Activated CD4-positive, alpha-beta memory T cell treated with anti-CD3 and anti-CD28 coated beads, Interleukin-2, amount 10 ng/mL, durations not matched to agents 7 days and 5 days (primary cell): Measurements from ENCODE around the gene ZNF124. TPM values are rescaled to one million over a fixed set of nuclear protein-coding genes. Genes with fewer than 3 reads are reported as not detected.
"Not testable (repeated sequence)": the region's sequence is repeated elsewhere in the genome, so short reads cannot be mapped to it uniquely, and the experiment has no call there.

ENCODE experiments used
- CTCF ChIA-PET: fragments of 350-600 bp; sonication (Branson Sonifier 250); formaldehyde crosslinking; loops from one replicate; lab custom pipeline; 2021; ENCODE audit warnings: antibody characterized with exemption, inconsistent platforms; lab: Charles Lee
- POLR2A ChIA-PET: fragments of 350-600 bp; sonication (Branson Sonifier 250); formaldehyde crosslinking; loops from one replicate; lab custom pipeline; 2021; ENCODE audit warnings: antibody characterized with exemption; lab: Charles Lee
- DNase-seq: peaks from one replicate; pipeline ENCODE4 v3.0.0-alpha.2; 2020
- H3K27ac Mint-ChIP-seq: one replicate; pipeline ENCODE4 v1.8.0; 2021; ENCODE audit warnings: mild to moderate bottlenecking, mixed read lengths
- H3K27me3 Mint-ChIP-seq: one replicate; pipeline ENCODE4 v1.8.0; 2021; ENCODE audit warnings: mixed read lengths
- H3K36me3 Mint-ChIP-seq: one replicate; pipeline ENCODE4 v1.8.0; 2021; ENCODE audit warnings: low read depth, mixed read lengths
- H3K4me1 Mint-ChIP-seq: one replicate; pipeline ENCODE4 v1.8.0; 2021; ENCODE audit warnings: mixed read lengths
- H3K4me3 Mint-ChIP-seq: one replicate; pipeline ENCODE4 v1.8.0; 2021; ENCODE audit warnings: mild to moderate bottlenecking, mixed read lengths
- H3K9me3 Mint-ChIP-seq: one replicate; pipeline ENCODE4 v1.8.0; 2021; ENCODE audit warnings: mixed read lengths
- total RNA-seq, 2 experiments: library from RNA; stranded (reverse); gene quantifications; one replicate each; pipeline ENCODE4 v1.2.3, GENCODE V29; 2021

The ZNF124 gene
- total RNA-seq, 2 experiments from 2014 or later, result 12.3 to 14.6 TPM

GRCh38 chr1:247193958-247194357 is 22.1 kb upstream of the ZNF124 start:
- no peak overlapping the region for H3K27ac Mint-ChIP-seq
- POLR2A ChIA-PET, result interaction anchor here (1.7 kb wide), 1 partner anchor 18 kb away, joined by 3 read pairs; no protein-coding TSS in a partner anchor
- CTCF ChIA-PET, result no interaction called here
- DNase-seq, result no peak
- H3K9me3 Mint-ChIP-seq, result peaks cover 65% of the 10 kb centered on the region
- H3K36me3 Mint-ChIP-seq, result peaks cover 95% of the 10 kb centered on the region
- no peaks in the 10 kb centered on the region for H3K4me1 Mint-ChIP-seq
- no peak overlapping the region for H3K4me3 Mint-ChIP-seq
- H3K27me3 Mint-ChIP-seq, result no peaks in the 10 kb centered on the region

GRCh38 chr1:247189981-247190798 is 18.4 kb upstream of the ZNF124 start:
- H3K4me1 Mint-ChIP-seq, result no peaks in the 10 kb centered on the region
- no peaks in the 10 kb centered on the region for H3K27me3 Mint-ChIP-seq
- ChIA-PET POLR2A (no interaction called here), CTCF (no interaction called here)
- peaks cover 79% of the 10 kb centered on the region for H3K36me3 Mint-ChIP-seq
- no peak for DNase-seq
- H3K4me3 Mint-ChIP-seq, result no peak overlapping the region
- H3K9me3 Mint-ChIP-seq, result peaks cover 50% of the 10 kb centered on the region
- H3K27ac Mint-ChIP-seq, result no peak overlapping the region

DNA sequence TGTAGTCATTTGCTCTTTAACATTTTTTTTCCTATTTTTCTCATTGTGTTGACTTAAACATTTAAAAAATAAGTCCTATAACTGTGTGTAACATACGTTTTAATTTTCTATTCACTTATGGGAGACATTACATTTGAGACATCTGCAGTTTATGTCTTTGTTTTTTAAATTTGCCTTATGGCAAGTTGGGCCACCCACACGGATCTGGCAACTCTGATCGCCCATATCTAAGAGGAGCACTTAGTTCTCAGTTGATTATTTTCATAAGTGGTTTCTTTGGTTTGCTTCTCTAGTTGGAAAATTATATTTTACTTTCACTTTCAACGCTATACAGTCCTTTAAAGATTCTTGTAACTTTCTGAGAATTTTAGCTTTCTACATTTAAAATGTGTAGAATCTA is 13.8 kb upstream of the ZNF124 start:
- Mint-ChIP-seq H3K9me3 (peaks cover 47% of the 10 kb centered on the region), H3K36me3 (peaks cover 48% of the 10 kb centered on the region)

DNA sequence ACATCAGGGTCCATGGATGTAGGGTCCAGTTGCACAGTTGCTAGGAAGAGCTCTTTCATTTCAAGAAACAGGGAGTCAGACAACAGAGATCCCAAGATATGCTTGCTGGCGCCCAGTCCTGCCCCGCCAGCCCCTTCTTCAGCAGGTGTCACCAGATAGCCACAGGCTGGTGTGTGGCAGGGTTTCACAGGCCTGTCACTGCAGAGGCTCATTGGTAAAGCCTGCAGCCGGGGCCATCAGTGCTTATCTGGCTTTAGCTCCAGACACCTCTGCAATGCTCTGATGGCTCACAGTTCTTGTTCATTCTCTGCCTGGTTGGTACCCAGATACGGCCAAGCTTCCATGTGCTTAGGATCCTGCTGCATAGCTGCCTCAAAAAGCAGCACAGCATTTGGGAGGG is 12.4 kb upstream of the ZNF124 start:
- H3K27ac Mint-ChIP-seq, result no peak overlapping the region
- no peak overlapping the region for H3K4me3 Mint-ChIP-seq
- H3K9me3 Mint-ChIP-seq, result peaks cover 47% of the 10 kb centered on the region
- H3K4me1 Mint-ChIP-seq, result no peaks in the 10 kb centered on the region
- H3K27me3 Mint-ChIP-seq, result no peaks in the 10 kb centered on the region
- DNase-seq, result no peak
- ChIA-PET POLR2A (no interaction called here), CTCF (no interaction called here)
- H3K36me3 Mint-ChIP-seq, result peaks cover 37% of the 10 kb centered on the region

More for the DNA sequence above, 13.8 kb upstream of the ZNF124 start:
- Mint-ChIP-seq H3K4me1 (no peaks in the 10 kb centered on the region), H3K27ac (no peak overlapping the region), H3K4me3 (no peak overlapping the region), H3K27me3 (no peaks in the 10 kb centered on the region)
- ChIA-PET POLR2A (no interaction called here), CTCF (interaction anchor here (0.8 kb wide), 1 partner anchor 188 kb away, joined by 3 read pairs; no protein-coding TSS in a partner anchor)
- no peak for DNase-seq

GRCh38 chr1:247182994-247183393 is 11.2 kb upstream of the ZNF124 start:
- Mint-ChIP-seq H3K4me3 (no peak overlapping the region), H3K9me3 (peaks cover 52% of the 10 kb centered on the region), H3K4me1 (no peaks in the 10 kb centered on the region), H3K36me3 (peaks cover 31% of the 10 kb centered on the region), H3K27me3 (no peaks in the 10 kb centered on the region), H3K27ac (no peak overlapping the region)
- ChIA-PET POLR2A (no interaction called here), CTCF (no interaction called here)
- no peak for DNase-seq

GRCh38 chr1:247180581-247180980 is 8.8 kb upstream of the ZNF124 start:
- no peak for DNase-seq
- H3K36me3 Mint-ChIP-seq, result peaks cover 18% of the 10 kb centered on the region
- no peaks in the 10 kb centered on the region for H3K27me3 Mint-ChIP-seq
- CTCF ChIA-PET, result interaction anchor here (0.6 kb wide), 1 partner anchor 87 kb away, joined by 4 read pairs; no protein-coding TSS in a partner anchor
- no peak overlapping the region for H3K4me3 Mint-ChIP-seq
- H3K27ac Mint-ChIP-seq, result no peak overlapping the region
- POLR2A ChIA-PET, result no interaction called here
- H3K4me1 Mint-ChIP-seq, result no peaks in the 10 kb centered on the region
- H3K9me3 Mint-ChIP-seq, result peaks cover 46% of the 10 kb centered on the region

GRCh38 chr1:247177755-247178154 is 5.9 kb upstream of the ZNF124 start:
- peaks cover 31% of the 10 kb centered on the region for H3K9me3 Mint-ChIP-seq
- peaks cover 4% of the 10 kb centered on the region for H3K36me3 Mint-ChIP-seq
- no peak overlapping the region for H3K4me3 Mint-ChIP-seq
- no peaks in the 10 kb centered on the region for H3K4me1 Mint-ChIP-seq
- CTCF ChIA-PET, result no interaction called here
- H3K27me3 Mint-ChIP-seq, result no peaks in the 10 kb centered on the region
- POLR2A ChIA-PET, result interaction anchor here (1.1 kb wide), 1 partner anchor 33 kb away, joined by 5 read pairs; no protein-coding TSS in a partner anchor
- no peak overlapping the region for H3K27ac Mint-ChIP-seq
- no peak for DNase-seq

DNA sequence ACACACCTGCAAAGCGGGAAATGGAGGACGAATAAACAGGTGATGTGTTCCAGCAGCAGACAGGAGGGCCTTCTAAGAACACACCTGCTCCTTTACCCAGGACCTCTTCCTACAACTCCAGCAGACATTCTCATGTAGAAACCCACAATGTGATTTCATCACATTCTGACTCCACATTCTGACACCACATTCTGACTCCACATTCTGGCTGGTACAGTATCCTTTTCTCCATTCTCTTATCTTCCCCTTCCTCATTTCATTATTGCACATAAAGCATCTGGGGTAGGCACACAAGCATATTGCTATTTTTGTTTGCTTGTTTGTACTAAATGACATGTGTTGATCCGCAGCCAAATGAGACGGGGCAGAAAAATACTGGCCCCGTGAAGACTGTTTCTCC is 3.6 kb upstream of the ZNF124 start:
- H3K9me3 Mint-ChIP-seq, result peaks cover 26% of the 10 kb centered on the region
- ChIA-PET POLR2A (no interaction called here), CTCF (no interaction called here)
- no peak overlapping the region for H3K27ac Mint-ChIP-seq
- DNase-seq, result no peak
- H3K27me3 Mint-ChIP-seq, result no peaks in the 10 kb centered on the region
- peaks cover 4% of the 10 kb centered on the region for H3K36me3 Mint-ChIP-seq
- H3K4me3 Mint-ChIP-seq, result no peak overlapping the region
- H3K4me1 Mint-ChIP-seq, result peaks cover 1% of the 10 kb centered on the region

- DNase-seq, result no peak
- Mint-ChIP-seq H3K27me3 (no peaks in the 10 kb centered on the region), H3K4me3 (no peak overlapping the region), H3K36me3 (peaks cover 16% of the 10 kb centered on the region), H3K9me3 (peaks cover 21% of the 10 kb centered on the region), H3K4me1 (peaks cover 8% of the 10 kb centered on the region), H3K27ac (no peak overlapping the region)
- CTCF ChIA-PET, result no interaction called here
- POLR2A ChIA-PET, result no interaction called here
Measured at GRCh38 chr1:247173431-247173830, 1.6 kb upstream of the ZNF124 start.

DNA sequence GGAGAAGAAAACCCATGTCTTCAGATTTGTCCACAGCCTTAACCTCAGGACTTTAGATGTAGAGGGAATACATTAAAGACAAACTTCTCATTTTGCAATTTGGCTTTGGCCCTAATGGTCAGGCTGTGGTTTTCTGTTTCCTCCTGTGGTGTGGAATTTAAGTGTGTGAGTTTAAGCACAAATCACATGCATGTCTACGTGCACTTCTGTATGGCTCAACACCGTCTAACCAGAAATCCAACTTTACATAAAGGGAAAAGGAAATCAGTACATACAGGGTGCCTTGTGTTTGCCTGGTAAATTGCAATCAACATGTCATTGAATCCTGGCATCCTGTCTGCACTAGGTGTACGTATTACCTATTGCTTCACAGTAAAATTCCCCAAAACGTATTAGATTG is 1.2 kb upstream of the ZNF124 start:
- POLR2A ChIA-PET, result no interaction called here
- Mint-ChIP-seq H3K36me3 (peaks cover 18% of the 10 kb centered on the region), H3K4me1 (peaks cover 8% of the 10 kb centered on the region), H3K4me3 (no peak overlapping the region), H3K27me3 (no peaks in the 10 kb centered on the region), H3K27ac (no peak overlapping the region), H3K9me3 (peaks cover 22% of the 10 kb centered on the region)
- CTCF ChIA-PET, result no interaction called here
- no peak for DNase-seq

DNA sequence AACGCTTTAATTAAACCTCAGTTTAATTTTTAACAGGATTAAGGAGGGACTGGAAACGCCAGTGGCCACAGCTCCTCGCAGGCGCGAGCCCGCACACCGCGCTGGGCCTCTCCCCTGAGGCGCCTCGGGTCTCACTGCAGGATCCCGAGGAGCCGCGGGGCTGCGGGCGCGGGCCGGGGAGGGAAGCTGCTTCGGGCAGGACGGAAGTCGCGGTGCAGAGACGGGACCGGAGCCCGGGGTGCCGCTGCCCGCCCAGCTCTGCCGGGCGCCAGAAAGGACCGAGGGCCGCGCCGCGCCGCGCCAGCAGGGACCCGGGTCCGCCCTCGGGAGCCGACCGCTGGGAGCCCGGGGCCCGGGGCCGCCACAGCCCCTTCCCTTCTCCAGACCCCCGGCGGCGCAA is 377 bp downstream of the ZNF124 start:
- Mint-ChIP-seq H3K36me3 (peaks cover 34% of the 10 kb centered on the region), H3K4me1 (peaks cover 15% of the 10 kb centered on the region), H3K9me3 (peaks cover 38% of the 10 kb centered on the region)
- H3K4me3 Mint-ChIP-seq, POLR2A ChIA-PET, H3K27ac Mint-ChIP-seq, DNase-seq, CTCF ChIA-PET, H3K27me3 Mint-ChIP-seq: not testable (repeated sequence)

GRCh38 chr1:247165674-247166073 is 6.1 kb downstream of the ZNF124 start:
- Mint-ChIP-seq H3K27me3 (no peaks in the 10 kb centered on the region), H3K4me3 (no peak overlapping the region), H3K27ac (no peak overlapping the region), H3K9me3 (peaks cover 74% of the 10 kb centered on the region), H3K36me3 (peaks cover 82% of the 10 kb centered on the region), H3K4me1 (peaks cover 17% of the 10 kb centered on the region)
- POLR2A ChIA-PET, result no interaction called here
- CTCF ChIA-PET, result no interaction called here
- no peak for DNase-seq

DNA sequence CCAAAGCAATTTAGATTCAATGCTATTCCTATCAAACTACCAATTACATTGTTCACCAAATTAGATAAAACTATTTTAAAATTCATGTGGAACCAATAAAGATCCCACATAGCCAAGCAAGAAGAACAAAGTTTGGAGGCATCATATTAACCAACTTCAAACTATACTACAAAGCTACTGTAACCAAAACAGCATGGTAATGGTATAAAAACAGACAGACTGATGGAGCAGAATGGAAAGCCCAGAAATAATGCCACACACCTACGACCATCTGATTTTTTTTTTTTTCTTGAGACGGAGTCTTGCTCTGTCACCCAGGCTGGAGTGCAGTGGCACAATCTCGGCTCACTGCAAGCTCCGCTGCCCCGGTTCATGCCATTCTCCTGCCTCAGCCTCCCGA is 7.1 kb downstream of the ZNF124 start:
- Mint-ChIP-seq H3K36me3 (peaks cover 85% of the 10 kb centered on the region), H3K4me1 (peaks cover 13% of the 10 kb centered on the region), H3K27me3 (no peaks in the 10 kb centered on the region), H3K4me3 (no peak overlapping the region), H3K27ac (no peak overlapping the region), H3K9me3 (peaks cover 76% of the 10 kb centered on the region)
- POLR2A ChIA-PET, result no interaction called here
- CTCF ChIA-PET, result no interaction called here
- no peak for DNase-seq

GRCh38 chr1:247156787-247157232 is 15.0 kb downstream of the ZNF124 start:
- peaks cover 70% of the 10 kb centered on the region for H3K9me3 Mint-ChIP-seq
- H3K4me3 Mint-ChIP-seq, result no peak overlapping the region
- POLR2A ChIA-PET, result no interaction called here
- H3K27ac Mint-ChIP-seq, result no peak overlapping the region
- peaks cover 87% of the 10 kb centered on the region for H3K36me3 Mint-ChIP-seq
- DNase-seq, result no peak
- H3K4me1 Mint-ChIP-seq, result no peaks in the 10 kb centered on the region
- H3K27me3 Mint-ChIP-seq, result no peaks in the 10 kb centered on the region
- CTCF ChIA-PET, result no interaction called here
